SK-N-MC (cell line): ENCODE measurements around the gene DENND2D.

ENCODE experiments used
- DNase-seq: peaks from one replicate; pipeline ENCODE4 v3.0.0-alpha.2; 2011; ENCODE audit warnings: low read depth, low spot score
- H3K27ac ChIP-seq: fragments of 200-600 bp; sonication (generic); 2 replicates; pipeline ENCODE4 v1.5.1; 2016; ENCODE audit warnings: mixed run types
- H3K36me3 ChIP-seq: fragments of 200-600 bp; sonication (generic); 2 replicates; pipeline ENCODE4 v1.6.1; 2017; ENCODE audit warnings: antibody characterized with exemption, low read length, mixed read lengths; ENCODE audit not compliant: insufficient read depth
- H3K4me3 ChIP-seq: fragments of 200-600 bp; sonication (generic); 2 replicates; pipeline ENCODE4 v1.5.1; 2016
- H3K9ac ChIP-seq: fragments of 200-600 bp; sonication (generic); 2 replicates; pipeline ENCODE4 v1.8.0; 2017; ENCODE audit warnings: mixed run types, mixed read lengths; ENCODE audit not compliant: insufficient read length
- H3K9me3 ChIP-seq: fragments of 200-600 bp; sonication (generic); 2 replicates; pipeline ENCODE4 v1.6.1; 2017; ENCODE audit warnings: low read depth, mild to moderate bottlenecking, antibody characterized with exemption, low read length, moderate library complexity, mixed read lengths
- EZH2 ChIP-seq: fragments of 200-600 bp; sonication (generic); IDR thresholded peaks from one replicate; pipeline ENCODE4 v1.6.1; 2017; ENCODE audit warnings: antibody characterized with exemption
- FOXP2 ChIP-seq: optimal IDR thresholded peaks from 2 replicates; pipeline ENCODE3; 2011; ENCODE audit warnings: mild to moderate bottlenecking, moderate library complexity; ENCODE audit not compliant: insufficient read depth; ENCODE audit errors: extremely low read length, control extremely low read depth
- POLR2AphosphoS5 ChIP-seq: IDR thresholded peaks from 2 replicates; pipeline ENCODE4 v1.6.1; 2012; ENCODE audit warnings: mild to moderate bottlenecking, low read depth, low read length, borderline replicate concordance

The DENND2D gene

GRCh38 chr1:111201275-111202090, 1.0 kb upstream of the DENND2D start:
- H3K4me3 ChIP-seq: no peak overlapping the region
- no peak overlapping the region for H3K9ac ChIP-seq
- DNase-seq: no peak

GRCh38 chr1:111200802-111201161, 336 bp upstream of the DENND2D start:
- Histone ChIP-seq H3K4me3 (no peak overlapping the region), H3K36me3 (no peaks in the 10 kb centered on the region), H3K9me3 (no peaks in the 10 kb centered on the region), H3K27ac (no peak overlapping the region), H3K9ac (no peak overlapping the region)
- DNase-seq: no peak
- TF ChIP-seq POLR2AphosphoS5: no peak
- TF ChIP-seq FOXP2: no peak
- no peak for TF ChIP-seq EZH2

More at GRCh38 chr1:111201275-111202090, 1.0 kb upstream of the DENND2D start:
- no peaks in the 10 kb centered on the region for H3K36me3 ChIP-seq
- TF ChIP-seq FOXP2 (no peak), EZH2 (no peak), POLR2AphosphoS5 (no peak)
- H3K9me3 ChIP-seq: no peaks in the 10 kb centered on the region
- H3K27ac ChIP-seq: no peak overlapping the region

DNA sequence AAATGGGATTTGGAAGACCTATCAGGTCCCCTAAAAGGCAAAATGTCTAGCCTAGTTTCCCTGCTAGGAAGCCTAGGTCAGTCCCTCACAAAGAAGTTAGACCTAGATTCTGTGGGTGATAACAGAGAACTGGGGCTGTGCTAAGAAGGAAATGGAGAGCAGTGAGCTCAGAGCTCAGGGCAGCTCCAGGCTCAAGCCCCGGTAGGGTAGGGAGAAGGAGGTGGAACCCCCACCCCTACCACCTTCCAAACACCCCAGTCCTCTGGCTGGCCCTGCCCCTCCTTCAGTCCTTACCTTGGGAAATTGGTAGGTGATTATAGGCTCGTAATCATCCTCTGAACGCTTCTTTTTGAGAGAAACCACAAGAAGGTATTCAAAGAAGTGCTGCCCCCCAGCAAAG, 1.1 kb downstream of the DENND2D start:
- TF ChIP-seq POLR2AphosphoS5 (no peak), FOXP2 (no peak), EZH2 (no peak)
- Histone ChIP-seq H3K9ac (no peak overlapping the region), H3K9me3 (no peaks in the 10 kb centered on the region), H3K36me3 (no peaks in the 10 kb centered on the region), H3K27ac (no peak overlapping the region), H3K4me3 (no peak overlapping the region)
- DNase-seq: no peak

DNA sequence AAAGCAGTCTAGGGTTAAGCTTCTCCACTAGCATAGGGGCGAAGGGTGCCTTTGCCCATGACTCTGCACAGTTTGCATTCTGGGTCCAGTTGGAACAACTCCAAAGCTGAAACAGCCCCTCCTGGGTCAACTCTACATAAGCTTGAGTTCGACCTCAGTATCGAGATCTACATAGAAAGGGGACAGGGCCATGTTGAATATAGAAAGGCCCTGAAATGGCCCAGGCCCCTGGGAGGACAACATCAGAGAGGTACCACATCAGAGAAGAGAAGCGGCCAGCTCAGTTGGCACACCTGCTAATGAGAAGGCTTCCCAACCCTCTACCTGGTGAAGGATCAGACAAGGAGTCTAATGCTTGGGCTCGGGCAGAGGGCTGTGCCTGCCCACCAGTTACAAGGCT, 1.6 kb downstream of the DENND2D start:
- TF ChIP-seq FOXP2: no peak
- TF ChIP-seq POLR2AphosphoS5: no peak
- no peak for TF ChIP-seq EZH2
- Histone ChIP-seq H3K27ac (no peak overlapping the region), H3K9me3 (no peaks in the 10 kb centered on the region), H3K36me3 (no peaks in the 10 kb centered on the region), H3K9ac (no peak overlapping the region), H3K4me3 (no peak overlapping the region)
- DNase-seq: no peak

- no peak overlapping the region for H3K27ac ChIP-seq
- H3K4me3 ChIP-seq: no peak overlapping the region
- no peak overlapping the region for H3K9ac ChIP-seq
- H3K9me3 ChIP-seq: no peaks in the 10 kb centered on the region
- H3K36me3 ChIP-seq: no peaks in the 10 kb centered on the region
- TF ChIP-seq EZH2 (no peak), FOXP2 (no peak), POLR2AphosphoS5 (no peak)
- no peak for DNase-seq
These were observed 2.7 kb downstream of the DENND2D start for GRCh38 chr1:111197598-111198284.

DNA sequence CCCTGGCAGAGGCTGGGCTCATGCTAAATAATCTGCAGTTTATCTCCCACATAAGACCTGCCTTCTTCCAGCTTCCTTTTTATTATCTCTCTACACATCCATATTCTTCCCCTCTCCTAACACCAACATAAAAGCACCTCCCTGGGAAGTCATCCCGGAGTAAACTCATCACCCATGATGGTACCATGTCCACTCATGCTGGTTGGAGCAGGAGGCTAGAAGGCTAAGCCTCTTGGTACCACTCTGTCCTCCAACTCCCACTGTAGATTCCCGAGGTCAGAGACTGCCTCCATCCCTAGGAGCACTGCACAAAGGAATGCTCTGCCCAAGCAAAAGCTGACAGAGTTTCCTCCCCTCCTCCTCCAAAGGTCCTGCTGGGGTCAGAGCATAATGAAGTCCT, 4.2 kb downstream of the DENND2D start:
- Histone ChIP-seq H3K9ac (no peak overlapping the region), H3K27ac (no peak overlapping the region), H3K4me3 (no peak overlapping the region), H3K36me3 (no peaks in the 10 kb centered on the region), H3K9me3 (no peaks in the 10 kb centered on the region)
- TF ChIP-seq FOXP2 (no peak), EZH2 (no peak), POLR2AphosphoS5 (no peak)
- no peak for DNase-seq

- TF ChIP-seq EZH2 (no peak), POLR2AphosphoS5 (no peak), FOXP2 (no peak)
- H3K9ac ChIP-seq: no peak overlapping the region
- no peak overlapping the region for H3K27ac ChIP-seq
- H3K4me3 ChIP-seq: no peak overlapping the region
- DNase-seq: no peak
- H3K9me3 ChIP-seq: no peaks in the 10 kb centered on the region
- H3K36me3 ChIP-seq: no peaks in the 10 kb centered on the region
These were observed 5.3 kb downstream of the DENND2D start for GRCh38 chr1:111195002-111195684.

DNA sequence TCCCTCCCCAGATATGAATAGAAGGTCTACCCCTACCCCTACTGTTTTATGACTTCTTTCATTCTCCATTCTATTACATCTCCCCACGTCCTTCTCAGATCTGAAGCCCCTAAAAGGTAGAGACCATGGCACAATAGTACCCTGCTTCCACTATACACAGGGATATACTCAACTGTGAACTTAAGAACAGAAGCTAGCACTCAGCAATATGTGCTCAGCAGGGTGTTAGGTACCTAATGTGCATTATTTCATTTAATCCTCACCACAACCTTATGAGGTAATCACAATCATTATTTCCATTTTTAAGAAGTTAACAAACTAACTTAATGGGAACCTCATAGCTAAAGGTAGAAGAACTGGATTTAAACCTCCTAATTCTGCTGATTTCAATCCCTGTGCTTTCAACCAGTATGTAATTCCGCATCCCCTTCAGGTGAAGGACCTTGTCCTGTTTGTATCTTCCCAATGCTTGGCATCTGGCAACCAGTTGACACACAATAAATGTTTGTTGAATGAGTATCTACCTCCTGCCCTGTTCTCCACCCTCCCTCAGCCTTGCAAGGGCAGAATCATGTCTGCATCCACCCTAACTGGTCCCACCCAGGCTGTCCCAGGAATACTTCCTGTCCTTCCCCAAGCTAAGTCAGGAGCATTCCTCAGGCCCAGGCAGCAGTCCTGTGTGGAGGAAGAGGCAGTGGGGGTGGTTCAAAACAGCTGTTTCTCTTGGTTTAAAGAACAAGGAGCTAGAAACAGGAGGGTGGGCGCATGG, 6.5 kb downstream of the DENND2D start:
- DNase-seq: no peak
- Histone ChIP-seq H3K9ac (no peak overlapping the region), H3K9me3 (no peaks in the 10 kb centered on the region), H3K4me3 (no peak overlapping the region), H3K36me3 (no peaks in the 10 kb centered on the region), H3K27ac (no peak overlapping the region)
- TF ChIP-seq POLR2AphosphoS5: no peak
- TF ChIP-seq EZH2: no peak
- no peak for TF ChIP-seq FOXP2
